ENCODE measurements around the gene CTNNBIP1.

Gene CTNNBIP1

DNA sequence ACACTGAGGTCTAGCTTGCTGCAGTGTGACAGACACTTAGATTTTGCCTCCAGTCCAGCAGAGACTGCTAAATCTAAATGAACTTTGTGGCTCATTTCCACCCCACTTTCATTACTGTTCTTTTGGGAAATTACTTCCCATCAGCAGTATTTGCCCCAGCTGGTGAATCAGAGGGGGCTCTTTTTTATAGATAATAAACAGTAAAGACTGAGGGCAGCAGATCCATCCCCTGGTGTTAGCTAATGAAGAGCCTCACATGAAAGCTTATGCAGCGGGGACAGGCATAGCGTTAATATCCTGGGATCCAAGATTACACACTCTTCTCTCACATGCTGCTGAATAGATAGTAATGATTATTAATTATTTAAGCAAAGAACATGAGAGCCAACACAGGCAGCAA lies 6.4 kb upstream of the CTNNBIP1 start:
- ATAC-seq (ENCODE audit: insufficient read depth, low read depth), result no peak
- TF ChIP-seq, protein P1, sequence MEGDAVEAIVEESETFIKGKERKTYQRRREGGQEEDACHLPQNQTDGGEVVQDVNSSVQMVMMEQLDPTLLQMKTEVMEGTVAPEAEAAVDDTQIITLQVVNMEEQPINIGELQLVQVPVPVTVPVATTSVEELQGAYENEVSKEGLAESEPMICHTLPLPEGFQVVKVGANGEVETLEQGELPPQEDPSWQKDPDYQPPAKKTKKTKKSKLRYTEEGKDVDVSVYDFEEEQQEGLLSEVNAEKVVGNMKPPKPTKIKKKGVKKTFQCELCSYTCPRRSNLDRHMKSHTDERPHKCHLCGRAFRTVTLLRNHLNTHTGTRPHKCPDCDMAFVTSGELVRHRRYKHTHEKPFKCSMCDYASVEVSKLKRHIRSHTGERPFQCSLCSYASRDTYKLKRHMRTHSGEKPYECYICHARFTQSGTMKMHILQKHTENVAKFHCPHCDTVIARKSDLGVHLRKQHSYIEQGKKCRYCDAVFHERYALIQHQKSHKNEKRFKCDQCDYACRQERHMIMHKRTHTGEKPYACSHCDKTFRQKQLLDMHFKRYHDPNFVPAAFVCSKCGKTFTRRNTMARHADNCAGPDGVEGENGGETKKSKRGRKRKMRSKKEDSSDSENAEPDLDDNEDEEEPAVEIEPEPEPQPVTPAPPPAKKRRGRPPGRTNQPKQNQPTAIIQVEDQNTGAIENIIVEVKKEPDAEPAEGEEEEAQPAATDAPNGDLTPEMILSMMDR (IDR thresholded peaks at IDR 0.05; ENCODE audit: borderline replicate concordance, extremely low read depth, low read length, poor library complexity, severe bottlenecking), result no peak
- no peak for TF ChIP-seq EZH2 (IDR thresholded peaks at IDR 0.05; ENCODE audit: borderline replicate concordance, low read depth, low read length, severe bottlenecking)

DNA sequence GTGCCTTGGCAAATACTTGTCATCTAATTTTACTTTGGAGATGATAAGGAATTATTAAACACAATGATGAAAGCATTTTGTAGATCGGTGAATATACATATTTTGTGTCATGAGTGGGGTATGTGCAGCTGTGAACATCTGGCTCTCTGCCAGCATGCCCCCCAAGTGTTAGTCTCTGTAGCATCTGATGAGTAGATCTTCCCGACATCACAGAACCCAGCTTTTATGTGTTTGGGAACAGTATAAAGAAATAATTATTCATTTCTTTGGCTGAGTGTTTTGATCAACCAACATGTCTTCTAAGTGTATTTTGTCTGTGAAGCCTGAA lies 4.5 kb upstream of the CTNNBIP1 start:
- Histone ChIP-seq H3K36me3 (ENCODE audit: insufficient read depth, low read length) (no peaks in the 10 kb centered on the region; the same call in 1 of the 2 replicates), H2AFZ (ENCODE audit: low read depth, low read length) (no peak overlapping the region), H3K4me2 (ENCODE audit: insufficient read depth, low read length) (no peak overlapping the region), H3K4me3 (ENCODE audit: low read depth in 1 of 2, low read length in 2 of 2) (no peak overlapping the region), H3K4me1 (ENCODE audit: insufficient read depth, low read length) (peaks cover 15% of the 10 kb centered on the region), H3K79me2 (ENCODE audit: insufficient read depth, low read length) (peaks cover 2% of the 10 kb centered on the region), H3K9me3 (ENCODE audit: insufficient read depth, low read length, severe bottlenecking) (no peaks in the 10 kb centered on the region), H4K20me1 (ENCODE audit: insufficient read depth, low read length) (no peaks in the 10 kb centered on the region), H3K9ac (ENCODE audit: low read depth, low read length) (no peak overlapping the region), H3K27ac (ENCODE audit: low read length) (no peak overlapping the region), H3K27me3 (ENCODE audit: insufficient read depth, low read length, poor library complexity) (no peaks in the 10 kb centered on the region)
- ATAC-seq (ENCODE audit: insufficient read depth, low read depth) (no peak), DNase-seq (no peak)
- TF ChIP-seq, protein P1 (IDR thresholded peaks at IDR 0.05; ENCODE audit: borderline replicate concordance, extremely low read depth, low read length, poor library complexity, severe bottlenecking), result no peak
- no peak for TF ChIP-seq EZH2 (IDR thresholded peaks at IDR 0.05; ENCODE audit: borderline replicate concordance, low read depth, low read length, severe bottlenecking)

More for the DNA sequence above, 6.4 kb upstream of the CTNNBIP1 start:
- Histone ChIP-seq H4K20me1 (ENCODE audit: insufficient read depth, low read length) (no peaks in the 10 kb centered on the region), H3K27ac (ENCODE audit: low read length) (no peak overlapping the region), H3K4me3 (ENCODE audit: low read depth in 1 of 2, low read length in 2 of 2) (no peak overlapping the region), H3K79me2 (ENCODE audit: insufficient read depth, low read length) (no peaks in the 10 kb centered on the region), H3K4me2 (ENCODE audit: insufficient read depth, low read length) (no peak overlapping the region), H3K27me3 (ENCODE audit: insufficient read depth, low read length, poor library complexity) (no peaks in the 10 kb centered on the region), H3K9me3 (ENCODE audit: insufficient read depth, low read length, severe bottlenecking) (no peaks in the 10 kb centered on the region), H2AFZ (ENCODE audit: low read depth, low read length) (no peak overlapping the region), H3K36me3 (ENCODE audit: insufficient read depth, low read length) (no peaks in the 10 kb centered on the region), H3K9ac (ENCODE audit: low read depth, low read length) (no peak overlapping the region), H3K4me1 (ENCODE audit: insufficient read depth, low read length) (peaks cover 7% of the 10 kb centered on the region)
- DNase-seq, result no peak

DNA sequence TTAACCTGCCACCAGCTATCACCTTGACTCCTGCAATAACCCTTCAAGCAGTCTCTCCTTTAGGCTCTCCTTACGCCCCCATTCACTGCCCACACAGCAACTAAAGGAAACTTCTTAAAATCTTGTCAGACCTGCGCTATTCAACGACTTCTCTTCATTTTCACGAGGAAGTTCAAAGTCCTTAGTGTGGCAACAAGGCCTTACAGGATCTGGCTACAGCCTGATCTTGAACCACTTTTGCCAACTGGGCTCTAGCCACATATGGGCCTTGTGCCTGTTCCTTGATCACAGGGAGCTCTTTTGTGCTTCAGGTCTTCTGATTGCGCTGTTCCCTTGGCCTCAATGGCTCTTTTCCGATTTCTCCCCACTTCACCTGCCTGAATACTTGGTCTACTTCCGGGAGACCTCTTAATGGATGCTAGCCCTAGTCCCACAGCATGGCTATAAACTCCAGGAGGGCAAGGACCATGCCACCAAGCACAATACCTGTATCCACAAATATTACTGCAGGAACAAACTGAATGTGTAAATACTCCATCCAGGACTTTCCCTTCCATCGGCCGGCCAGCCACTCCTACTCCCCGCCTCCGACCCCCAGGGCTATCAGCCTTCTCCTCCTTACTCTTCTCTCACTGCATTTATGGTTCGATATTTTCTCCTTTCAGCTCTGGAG lies 2.3 kb upstream of the CTNNBIP1 start:
- ATAC-seq (ENCODE audit: insufficient read depth, low read depth) (no peak), DNase-seq (no peak)
- no peak for TF ChIP-seq EZH2 (IDR thresholded peaks at IDR 0.05; ENCODE audit: borderline replicate concordance, low read depth, low read length, severe bottlenecking)
- TF ChIP-seq, protein P1 (IDR thresholded peaks at IDR 0.05; ENCODE audit: borderline replicate concordance, extremely low read depth, low read length, poor library complexity, severe bottlenecking), result no peak
- Histone ChIP-seq H4K20me1 (ENCODE audit: insufficient read depth, low read length) (no peaks in the 10 kb centered on the region), H3K27ac (ENCODE audit: low read length) (no peak overlapping the region), H3K4me1 (ENCODE audit: insufficient read depth, low read length) (peaks cover 36% of the 10 kb centered on the region), H3K9ac (ENCODE audit: low read depth, low read length) (no peak overlapping the region), H3K27me3 (ENCODE audit: insufficient read depth, low read length, poor library complexity) (no peaks in the 10 kb centered on the region), H3K9me3 (ENCODE audit: insufficient read depth, low read length, severe bottlenecking) (no peaks in the 10 kb centered on the region), H3K4me3 (ENCODE audit: low read depth in 1 of 2, low read length in 2 of 2) (no peak overlapping the region), H2AFZ (ENCODE audit: low read depth, low read length) (peak overlapping the region; percentile 2; the same call in 1 of the 2 replicates), H3K36me3 (ENCODE audit: insufficient read depth, low read length) (no peaks in the 10 kb centered on the region; the same call in 1 of the 2 replicates), H3K4me2 (ENCODE audit: insufficient read depth, low read length) (no peak overlapping the region), H3K79me2 (ENCODE audit: insufficient read depth, low read length) (peaks cover 7% of the 10 kb centered on the region)
